SJCRH30 (cell line): ENCODE data around the gene CD151. TPM values are rescaled to one million over a fixed set of nuclear protein-coding genes. Genes with fewer than 3 reads are reported as not detected.

ENCODE experiments used
- DNase-seq, 2 experiments: peaks; one replicate each; pipeline ENCODE4 v3.0.0-alpha.2; 2015 to 2020
- H3K27ac ChIP-seq: fragments of 250-450 bp; sonication (Bioruptor Pico); 2 replicates; pipeline ENCODE4 v1.5.1; 2020; ENCODE audit warnings: mild to moderate bottlenecking, moderate library complexity
- H3K27me3 ChIP-seq: fragments of 250-450 bp; sonication (Bioruptor Pico); 2 replicates; pipeline ENCODE4 v1.5.1; 2020; ENCODE audit warnings: mild to moderate bottlenecking, moderate library complexity
- H3K36me3 ChIP-seq: fragments of 250-450 bp; sonication (Bioruptor Pico); 2 replicates; pipeline ENCODE4 v1.5.1; 2020; ENCODE audit warnings: mild to moderate bottlenecking, moderate library complexity
- H3K4me1 ChIP-seq: fragments of 250-450 bp; sonication (Bioruptor Pico); 2 replicates; pipeline ENCODE4 v1.5.1; 2020; ENCODE audit warnings: mild to moderate bottlenecking, moderate library complexity
- H3K4me3 ChIP-seq: fragments of 250-450 bp; sonication (Bioruptor Pico); 2 replicates; pipeline ENCODE4 v1.5.1; 2020; ENCODE audit warnings: mild to moderate bottlenecking, moderate library complexity
- H3K9me3 ChIP-seq: fragments of 250-450 bp; sonication (Bioruptor Pico); replicated peaks from 2 replicates; pipeline ENCODE4 v1.5.1; 2020; ENCODE audit warnings: mild to moderate bottlenecking, moderate library complexity
- total RNA-seq: library from RNA; depleted of rRNA; stranded (reverse); fragments of >200 nt; shearing (Covaris generic); gene quantifications from 2 replicates; pipeline ENCODE4 v1.2.3, GENCODE V29; 2014

The CD151 gene
- total RNA-seq, 1 experiment from 2014 or later, result 122 TPM

DNA sequence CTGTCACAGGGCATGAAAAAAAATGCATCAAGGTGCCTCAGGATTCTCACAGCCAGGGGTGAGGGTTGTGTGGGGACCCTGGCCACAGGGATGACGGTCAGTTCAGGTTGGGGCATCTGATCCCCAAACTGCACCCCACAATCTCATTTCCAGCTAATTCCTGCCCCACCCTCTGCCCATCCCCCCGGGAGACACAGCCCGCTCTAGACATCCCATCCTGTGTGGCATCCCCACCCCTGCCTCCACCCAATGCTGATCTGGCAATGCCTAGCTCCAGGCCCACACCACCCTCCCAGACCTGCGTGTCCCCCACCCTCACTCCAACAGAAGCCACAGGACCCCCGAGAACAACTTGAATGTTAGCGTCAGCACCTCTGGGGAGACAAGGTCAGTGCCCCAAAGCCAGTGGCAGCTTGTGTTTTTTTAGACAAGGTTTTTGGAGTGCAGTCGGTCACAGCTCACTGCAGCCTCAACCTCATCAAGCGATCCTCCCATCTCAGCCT, 35.2 kb downstream of the CD151 start:
- Histone ChIP-seq H3K27me3 (no peaks in the 10 kb centered on the region), H3K27ac (no peak overlapping the region), H3K4me3 (no peak overlapping the region), H3K9me3 (no peaks in the 10 kb centered on the region), H3K4me1 (peaks cover 8% of the 10 kb centered on the region), H3K36me3 (no peaks in the 10 kb centered on the region)
- DNase-seq, result no peak

DNA sequence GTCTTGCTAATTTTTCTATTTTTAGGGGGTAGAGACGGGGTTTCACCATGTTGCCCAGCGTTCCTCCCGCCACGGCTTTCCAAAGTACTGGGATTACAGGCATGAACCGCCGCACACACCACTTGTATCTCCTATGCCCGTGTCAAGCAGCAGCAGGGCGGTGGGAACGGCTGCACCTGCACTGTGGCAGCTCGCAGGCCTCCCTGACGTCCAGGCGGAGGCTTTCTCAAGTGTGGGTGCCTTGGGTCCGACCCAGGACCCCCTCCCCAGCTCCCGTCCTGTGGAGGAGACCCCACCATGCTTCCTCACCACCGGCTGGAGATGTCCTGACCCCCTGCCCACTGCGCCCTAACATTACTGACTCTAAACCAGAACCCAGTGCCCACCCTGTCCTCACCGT, 35.6 kb downstream of the CD151 start:
- no peak overlapping the region for H3K4me3 ChIP-seq
- no peaks in the 10 kb centered on the region for H3K9me3 ChIP-seq
- no peak overlapping the region for H3K27ac ChIP-seq
- H3K4me1 ChIP-seq, result peaks cover 13% of the 10 kb centered on the region
- no peaks in the 10 kb centered on the region for H3K27me3 ChIP-seq
- DNase-seq, result no peak
- H3K36me3 ChIP-seq, result no peaks in the 10 kb centered on the region

DNA sequence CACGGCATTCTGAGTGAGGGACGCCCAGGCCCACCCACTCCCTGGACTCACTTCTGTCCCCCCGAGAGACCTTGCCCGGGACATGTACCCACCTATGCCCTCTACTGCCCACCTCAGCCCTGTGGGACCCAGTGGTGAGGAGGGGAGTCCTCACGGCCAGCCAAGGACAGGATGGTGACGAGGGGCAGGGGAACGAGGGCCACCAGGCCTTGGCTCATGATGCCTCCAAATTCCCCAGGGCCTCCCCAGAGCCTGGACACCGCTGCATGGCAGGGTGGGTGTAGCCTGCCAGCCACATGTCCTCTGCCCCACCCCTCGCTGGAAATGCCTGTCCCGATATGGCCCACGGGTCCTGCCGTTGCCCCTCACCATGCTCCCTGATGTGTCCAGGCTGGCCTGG, 36.0 kb downstream of the CD151 start:
- Histone ChIP-seq H3K36me3 (no peaks in the 10 kb centered on the region), H3K9me3 (no peaks in the 10 kb centered on the region), H3K27ac (no peak overlapping the region), H3K4me3 (no peak overlapping the region), H3K4me1 (peaks cover 17% of the 10 kb centered on the region), H3K27me3 (no peaks in the 10 kb centered on the region)
- DNase-seq, result no peak

DNA sequence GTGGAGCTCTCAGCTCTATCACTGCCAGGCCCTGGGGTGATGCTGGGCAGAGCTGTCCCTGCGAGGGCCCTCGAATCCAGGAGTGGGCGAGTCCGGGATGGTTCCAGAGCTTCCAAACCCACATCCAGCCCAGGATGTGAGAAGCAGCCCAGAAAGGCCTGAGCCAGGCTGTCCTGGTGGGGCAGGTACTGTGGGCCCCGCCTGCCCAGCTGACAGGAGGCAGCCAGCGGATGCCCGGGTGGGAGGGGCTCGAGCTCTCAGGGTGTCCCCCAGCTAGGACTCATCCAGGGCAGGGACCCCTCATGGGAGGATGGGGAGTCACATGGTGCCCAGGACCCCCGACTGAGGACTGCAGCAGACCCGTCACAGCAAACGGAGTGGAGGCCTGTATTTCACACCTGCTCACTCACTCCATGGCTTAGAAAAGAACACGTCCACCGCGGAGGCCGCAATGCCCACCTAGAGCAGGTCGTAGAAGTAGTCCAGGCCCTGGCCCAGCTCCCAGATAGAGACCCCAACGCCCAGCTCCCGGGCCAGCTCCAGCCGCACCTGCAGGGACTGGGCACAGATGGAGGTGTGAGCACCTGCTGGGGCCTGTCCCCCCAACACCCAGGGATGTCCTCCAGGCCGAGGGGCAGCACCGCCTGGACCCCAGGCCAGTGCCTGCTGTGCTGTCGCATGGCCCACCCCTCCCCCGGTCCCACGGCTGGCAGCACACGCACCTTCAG, 36.8 kb downstream of the CD151 start:
- H3K27ac ChIP-seq, result no peak overlapping the region
- peaks cover 23% of the 10 kb centered on the region for H3K4me1 ChIP-seq
- no peaks in the 10 kb centered on the region for H3K9me3 ChIP-seq
- no peak overlapping the region for H3K4me3 ChIP-seq
- no peaks in the 10 kb centered on the region for H3K27me3 ChIP-seq
- no peak for DNase-seq
- no peaks in the 10 kb centered on the region for H3K36me3 ChIP-seq

DNA sequence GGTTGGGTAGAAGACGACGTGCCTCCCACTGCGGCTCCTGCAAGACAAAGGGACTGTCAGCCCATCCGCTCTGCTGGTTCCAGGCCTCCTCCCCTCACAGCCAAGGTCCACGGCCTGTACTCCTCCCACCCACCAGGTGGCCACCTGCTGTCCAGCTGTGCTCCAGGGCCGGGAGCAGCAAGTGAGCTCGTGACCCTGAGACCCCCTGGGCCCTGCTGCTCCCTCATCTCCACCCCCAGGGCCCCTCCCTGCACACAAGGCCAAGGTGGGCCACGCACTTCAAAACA, 37.3 kb downstream of the CD151 start:
- no peaks in the 10 kb centered on the region for H3K36me3 ChIP-seq
- DNase-seq, result no peak
- H3K9me3 ChIP-seq, result no peaks in the 10 kb centered on the region
- no peak overlapping the region for H3K27ac ChIP-seq
- H3K27me3 ChIP-seq, result no peaks in the 10 kb centered on the region
- H3K4me1 ChIP-seq, result peaks cover 23% of the 10 kb centered on the region
- no peak overlapping the region for H3K4me3 ChIP-seq

GRCh38 chr11:870418-870817, 37.7 kb downstream of the CD151 start:
- H3K4me1 ChIP-seq, result peaks cover 23% of the 10 kb centered on the region
- no peaks in the 10 kb centered on the region for H3K36me3 ChIP-seq
- no peaks in the 10 kb centered on the region for H3K9me3 ChIP-seq
- no peak overlapping the region for H3K4me3 ChIP-seq
- no peak for DNase-seq
- H3K27me3 ChIP-seq, result no peaks in the 10 kb centered on the region
- H3K27ac ChIP-seq, result no peak overlapping the region

- H3K27me3 ChIP-seq, result no peaks in the 10 kb centered on the region
- peaks cover 23% of the 10 kb centered on the region for H3K4me1 ChIP-seq
- no peaks in the 10 kb centered on the region for H3K9me3 ChIP-seq
- no peak for DNase-seq
- no peak overlapping the region for H3K4me3 ChIP-seq
- no peak overlapping the region for H3K27ac ChIP-seq
- no peaks in the 10 kb centered on the region for H3K36me3 ChIP-seq
These were observed 38.7 kb downstream of the CD151 start for GRCh38 chr11:871472-871871.

GRCh38 chr11:872799-873198, 40.0 kb downstream of the CD151 start:
- Histone ChIP-seq H3K27me3 (no peaks in the 10 kb centered on the region), H3K4me1 (peaks cover 23% of the 10 kb centered on the region), H3K27ac (peak overlapping the region; percentile 84), H3K4me3 (no peak overlapping the region), H3K36me3 (no peaks in the 10 kb centered on the region), H3K9me3 (no peaks in the 10 kb centered on the region)
- DNase-seq, result peak in 1 of 2 experiments; percentile 44

DNA sequence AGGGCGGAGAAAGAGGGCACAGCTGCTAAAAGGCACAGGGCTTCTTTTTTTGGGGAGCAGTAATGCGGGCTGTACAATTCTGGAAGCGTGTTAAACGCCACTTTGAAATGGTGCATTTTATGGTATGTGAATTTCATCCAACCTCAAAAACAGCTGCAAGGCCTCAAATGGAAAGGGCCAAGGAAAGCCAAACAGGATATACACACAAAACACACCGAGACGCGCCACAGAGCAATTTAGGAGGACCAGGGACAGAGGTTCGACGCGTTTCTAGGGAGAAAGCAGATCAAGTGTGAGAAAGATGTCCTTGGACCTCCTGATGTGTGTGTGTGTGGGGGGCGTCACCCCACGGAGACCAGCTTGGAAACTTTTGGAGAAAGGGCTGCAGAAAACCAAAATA, 41.0 kb downstream of the CD151 start:
- Histone ChIP-seq H3K27ac (peak overlapping the region; percentile 84), H3K4me3 (no peak overlapping the region), H3K9me3 (no peaks in the 10 kb centered on the region), H3K4me1 (peaks cover 23% of the 10 kb centered on the region), H3K36me3 (peaks cover 4% of the 10 kb centered on the region; the same call in 1 of the 2 replicates), H3K27me3 (no peaks in the 10 kb centered on the region)
- peak; percentile 63 to 80 for DNase-seq

DNA sequence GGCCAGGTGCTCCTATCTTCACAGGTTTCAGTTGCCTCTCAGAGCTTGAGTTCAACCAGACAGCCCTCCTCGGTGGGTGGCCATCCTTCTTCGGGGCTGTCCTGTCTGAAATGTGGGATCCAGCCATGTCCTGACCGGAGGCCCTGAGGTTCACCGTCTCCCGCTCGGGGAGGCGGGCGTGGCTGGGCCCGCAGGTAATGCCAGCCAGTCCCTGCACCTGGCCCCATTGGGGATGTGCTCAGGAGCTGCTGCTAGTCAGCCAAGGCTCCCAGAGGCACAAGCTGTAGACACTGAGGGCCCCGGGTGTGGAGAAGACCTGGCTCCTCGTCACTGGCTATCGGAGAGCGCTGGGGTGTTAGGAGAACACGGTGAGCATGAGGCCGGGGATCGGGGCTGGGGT, 42.5 kb downstream of the CD151 start:
- Histone ChIP-seq H3K27me3 (no peaks in the 10 kb centered on the region), H3K27ac (no peak overlapping the region), H3K4me1 (peaks cover 23% of the 10 kb centered on the region), H3K4me3 (no peak overlapping the region), H3K36me3 (peaks cover 11% of the 10 kb centered on the region; the same call in 1 of the 2 replicates), H3K9me3 (no peaks in the 10 kb centered on the region)
- no peak for DNase-seq

GRCh38 chr11:875769-876301, 43.1 kb downstream of the CD151 start:
- H3K27ac ChIP-seq, result no peak overlapping the region
- H3K36me3 ChIP-seq, result peaks cover 11% of the 10 kb centered on the region; the same call in 1 of the 2 replicates
- no peak for DNase-seq
- H3K27me3 ChIP-seq, result no peaks in the 10 kb centered on the region
- H3K4me1 ChIP-seq, result peaks cover 23% of the 10 kb centered on the region
- no peak overlapping the region for H3K4me3 ChIP-seq
- no peaks in the 10 kb centered on the region for H3K9me3 ChIP-seq

DNA sequence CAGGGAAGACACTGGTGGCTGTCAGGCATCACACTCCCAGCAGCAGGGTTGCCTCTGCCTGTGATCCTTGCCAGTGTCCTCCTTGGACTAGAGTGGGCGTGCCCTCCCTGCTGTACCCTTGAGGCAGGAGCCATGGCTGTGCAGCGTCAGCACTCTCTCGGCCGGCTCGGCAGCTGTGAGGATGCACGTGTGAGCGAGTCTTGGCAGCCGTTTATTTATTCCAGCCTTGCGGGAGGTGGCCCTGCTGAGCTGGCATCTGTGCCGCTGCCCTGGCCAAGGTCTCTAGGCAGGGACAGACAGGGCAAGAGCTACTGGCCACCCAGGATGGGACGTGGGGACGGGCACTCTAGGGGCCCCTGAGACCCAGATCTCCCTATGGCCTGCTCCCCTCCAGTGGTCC, 43.8 kb downstream of the CD151 start:
- H3K9me3 ChIP-seq, result no peaks in the 10 kb centered on the region
- H3K4me3 ChIP-seq, result no peak overlapping the region
- peaks cover 11% of the 10 kb centered on the region; the same call in 1 of the 2 replicates for H3K36me3 ChIP-seq
- H3K27ac ChIP-seq, result no peak overlapping the region
- peaks cover 23% of the 10 kb centered on the region for H3K4me1 ChIP-seq
- no peaks in the 10 kb centered on the region for H3K27me3 ChIP-seq
- no peak for DNase-seq

DNA sequence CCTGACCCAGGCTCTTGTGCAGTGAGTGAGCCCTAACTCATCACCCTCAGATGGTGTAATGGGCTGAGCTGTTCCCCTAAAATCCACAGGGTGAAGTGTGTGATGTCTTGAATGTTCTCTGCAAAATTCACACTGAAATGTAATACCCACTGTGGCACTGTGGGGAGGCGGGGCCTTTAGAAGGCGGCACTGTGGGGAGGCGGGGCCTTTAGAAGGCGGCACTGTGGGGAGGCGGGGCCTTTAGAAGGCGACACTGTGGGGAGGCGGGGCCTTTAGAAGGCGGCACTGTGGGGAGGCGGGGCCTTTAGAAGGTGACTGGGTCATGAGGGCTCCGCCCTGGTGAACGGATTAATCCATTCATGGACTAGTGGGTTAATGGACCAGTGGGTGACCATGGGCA, 44.8 kb downstream of the CD151 start:
- peak; percentile 54 to 59 for DNase-seq
- Histone ChIP-seq H3K36me3 (peaks cover 15% of the 10 kb centered on the region; the same call in 1 of the 2 replicates), H3K9me3 (no peaks in the 10 kb centered on the region), H3K4me3 (no peak overlapping the region), H3K4me1 (peaks cover 18% of the 10 kb centered on the region), H3K27ac (no peak overlapping the region), H3K27me3 (no peaks in the 10 kb centered on the region)

DNA sequence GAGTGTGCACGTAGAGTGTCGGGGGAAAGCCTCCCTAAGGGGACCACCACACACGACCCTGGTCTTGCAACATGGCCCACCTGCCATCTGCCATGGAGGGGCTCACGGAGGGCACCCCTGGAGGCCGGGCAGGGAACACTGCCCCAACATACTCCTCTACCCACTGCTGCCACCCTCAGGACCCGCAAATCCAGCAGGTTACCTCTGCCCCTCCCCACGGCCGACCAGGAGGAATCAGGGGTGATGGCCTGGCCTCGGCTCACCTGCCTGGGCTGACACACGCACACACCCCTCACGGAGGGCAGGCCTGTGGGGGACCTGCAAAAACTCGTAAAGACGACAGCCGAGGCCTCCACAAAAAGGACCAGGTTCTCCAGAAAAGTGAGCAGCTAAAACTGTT, 47.7 kb downstream of the CD151 start:
- no peak for DNase-seq
- H3K4me3 ChIP-seq, result no peak overlapping the region
- H3K4me1 ChIP-seq, result no peaks in the 10 kb centered on the region
- H3K27ac ChIP-seq, result no peak overlapping the region
- no peaks in the 10 kb centered on the region for H3K27me3 ChIP-seq
- H3K9me3 ChIP-seq, result no peaks in the 10 kb centered on the region
- H3K36me3 ChIP-seq, result peaks cover 15% of the 10 kb centered on the region; the same call in 1 of the 2 replicates

DNA sequence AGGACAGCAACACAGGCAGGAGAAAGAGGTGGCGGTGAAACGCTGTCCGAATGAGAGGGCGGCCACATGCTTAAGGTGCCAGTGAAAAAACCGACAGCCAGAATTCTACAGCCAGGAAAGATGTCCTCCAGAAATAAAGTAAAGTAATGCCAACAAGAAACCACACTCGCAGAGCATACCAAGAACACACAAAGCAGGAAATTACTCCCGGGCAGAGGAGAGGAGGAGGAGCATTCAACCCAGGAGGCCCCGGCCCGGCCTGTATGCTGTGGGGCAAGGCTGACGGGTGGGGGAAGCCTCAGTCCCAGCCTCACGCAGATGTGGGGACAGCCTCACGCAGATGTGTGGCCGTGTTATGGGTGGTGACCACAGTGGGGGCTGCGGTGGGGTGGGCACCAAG, 49.8 kb downstream of the CD151 start:
- DNase-seq, result no peak
- H3K9me3 ChIP-seq, result no peaks in the 10 kb centered on the region
- peaks cover 18% of the 10 kb centered on the region; the same call in 1 of the 2 replicates for H3K36me3 ChIP-seq
- no peaks in the 10 kb centered on the region for H3K4me1 ChIP-seq
- H3K4me3 ChIP-seq, result no peak overlapping the region
- H3K27ac ChIP-seq, result no peak overlapping the region
- H3K27me3 ChIP-seq, result no peaks in the 10 kb centered on the region

- no peak for DNase-seq
- H3K4me1 ChIP-seq, result no peaks in the 10 kb centered on the region
- H3K36me3 ChIP-seq, result peaks cover 15% of the 10 kb centered on the region; the same call in 1 of the 2 replicates
- no peak overlapping the region for H3K27ac ChIP-seq
- H3K4me3 ChIP-seq, result no peak overlapping the region
- H3K9me3 ChIP-seq, result no peaks in the 10 kb centered on the region
- no peaks in the 10 kb centered on the region for H3K27me3 ChIP-seq
These were observed 50.8 kb downstream of the CD151 start for GRCh38 chr11:883527-883926.
